ENCODE measurements around the gene PIK3CA.

- TF ChIP-seq POLR2A (IDR thresholded peaks at IDR 0.05) (no peak), CTCF (IDR thresholded peaks at IDR 0.05) (no peak)
Observed at GRCh38 chr3:179105881-179106280, 42.3 kb upstream of the PIK3CA start.
